SK-MEL-5 (cell line): ENCODE data around the gene HOXB6. TPM values are rescaled to one million over a fixed set of nuclear protein-coding genes. Genes with fewer than 3 reads are reported as not detected.
A peak's percentile ranks its signal among the peaks of the same experiment; 100 is the strongest.

Source experiments
- DNase-seq: peaks from one replicate; pipeline ENCODE4 v3.0.0-alpha.2; 2016; ENCODE audit warnings: low read depth, low spot score
- in situ Hi-C: cut with HindIII; loops from 2 replicates; pipeline ENCODE4 v1.10.0; 2016; ENCODE audit warnings: low sequenced_read_pairs, high pct_unique_total_duplicates, low pct_unique_long_range_greater_than_20kb
- total RNA-seq: library from RNA; depleted of rRNA; stranded (reverse); fragments of >200 nt; shearing (Covaris generic); gene quantifications from 2 replicates; pipeline ENCODE4 v1.2.3, GENCODE V29; 2014

HOXB6 gene
- total RNA-seq, 1 experiment from 2014 or later: 2.8 TPM

DNA sequence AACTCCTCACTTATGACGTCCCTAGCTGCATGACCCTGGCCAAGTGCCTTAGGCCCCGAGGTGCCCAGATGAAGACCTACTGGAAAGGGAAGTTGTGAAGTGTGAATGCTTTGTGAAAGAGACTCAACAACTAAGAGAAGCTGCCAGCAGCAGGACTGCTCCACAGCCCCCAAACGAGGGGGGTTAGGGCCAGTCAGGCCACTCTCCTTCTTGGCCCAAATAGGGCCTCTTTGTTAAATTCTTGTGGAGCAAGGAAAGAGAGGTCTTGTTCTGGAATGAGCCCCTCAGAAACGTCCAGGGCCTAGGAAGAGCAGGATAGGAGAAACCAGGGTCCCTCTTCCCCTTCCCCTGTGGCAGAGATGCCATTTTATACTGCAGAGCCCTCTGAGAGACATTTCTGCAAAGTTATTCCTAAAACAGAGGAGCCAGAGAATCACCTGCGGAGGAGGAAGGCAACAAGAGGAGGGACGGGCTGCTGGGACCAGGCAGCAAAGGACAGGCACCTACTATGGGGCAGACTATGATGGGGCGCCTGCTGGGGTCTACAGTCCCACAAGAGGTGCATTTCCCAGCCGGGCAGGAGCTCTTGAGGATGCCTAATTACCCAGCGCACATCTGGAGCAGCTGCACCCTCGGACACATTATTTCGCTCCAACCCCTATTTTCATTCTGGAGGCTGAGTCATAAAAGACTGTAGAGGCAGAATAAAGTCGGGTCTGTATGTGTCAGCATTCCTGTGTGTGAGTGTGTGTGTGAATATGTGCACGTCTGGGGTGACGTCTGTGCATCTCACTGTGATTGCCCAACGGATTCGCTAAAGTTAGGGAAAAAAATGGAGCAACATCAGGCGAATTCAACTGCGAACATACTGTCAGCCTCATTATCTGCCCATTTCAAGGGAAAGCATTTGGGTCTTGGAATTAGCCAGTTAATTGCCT is 32.8 kb upstream of the HOXB6 start:
- DNase-seq: no peak

DNA sequence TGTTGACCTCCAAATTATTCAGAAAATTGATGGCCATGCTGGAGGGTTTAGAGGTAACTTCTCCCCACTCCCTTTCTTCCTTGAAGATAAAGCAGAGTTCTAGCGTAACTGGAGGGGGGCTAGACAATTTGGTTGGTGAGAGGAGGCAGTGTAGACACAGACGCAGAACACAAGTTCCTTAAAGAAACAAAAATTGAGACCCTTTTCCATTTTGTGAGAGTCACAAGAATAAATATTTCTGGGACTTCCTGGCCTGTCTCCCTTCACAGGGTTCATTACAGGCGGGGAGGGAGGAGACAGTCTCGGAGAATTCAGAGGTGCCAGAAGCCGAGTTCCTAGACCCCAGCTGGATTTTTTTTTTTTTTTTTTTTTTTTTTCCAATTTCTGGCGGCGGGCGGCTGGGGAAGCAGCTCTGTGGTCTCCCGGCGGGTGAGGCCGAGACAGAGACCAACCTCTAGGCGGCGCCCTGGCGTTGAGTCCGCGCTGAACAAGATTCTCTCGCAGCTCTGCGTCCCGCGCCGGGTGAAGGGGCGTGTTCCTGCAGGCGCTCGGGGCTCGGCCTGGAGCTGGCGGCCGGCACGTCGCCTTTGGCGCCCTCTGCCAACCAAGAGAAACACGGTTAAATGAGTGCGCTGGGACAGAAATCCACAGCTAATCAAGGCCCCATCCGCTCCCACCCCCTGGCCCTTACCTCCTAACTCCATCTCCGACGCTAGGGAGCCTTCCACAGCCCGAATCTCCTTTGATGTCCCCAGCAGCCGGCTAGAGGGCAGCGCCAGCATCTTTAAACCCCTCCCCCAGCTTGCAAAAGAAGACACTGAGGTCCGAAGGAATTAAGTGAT is 31.6 kb upstream of the HOXB6 start:
- in situ Hi-C loops: no loop called here
- DNase-seq: peak; percentile 90

More for the DNA sequence above, 32.8 kb upstream of the HOXB6 start:
- in situ Hi-C loops: no loop called here

DNA sequence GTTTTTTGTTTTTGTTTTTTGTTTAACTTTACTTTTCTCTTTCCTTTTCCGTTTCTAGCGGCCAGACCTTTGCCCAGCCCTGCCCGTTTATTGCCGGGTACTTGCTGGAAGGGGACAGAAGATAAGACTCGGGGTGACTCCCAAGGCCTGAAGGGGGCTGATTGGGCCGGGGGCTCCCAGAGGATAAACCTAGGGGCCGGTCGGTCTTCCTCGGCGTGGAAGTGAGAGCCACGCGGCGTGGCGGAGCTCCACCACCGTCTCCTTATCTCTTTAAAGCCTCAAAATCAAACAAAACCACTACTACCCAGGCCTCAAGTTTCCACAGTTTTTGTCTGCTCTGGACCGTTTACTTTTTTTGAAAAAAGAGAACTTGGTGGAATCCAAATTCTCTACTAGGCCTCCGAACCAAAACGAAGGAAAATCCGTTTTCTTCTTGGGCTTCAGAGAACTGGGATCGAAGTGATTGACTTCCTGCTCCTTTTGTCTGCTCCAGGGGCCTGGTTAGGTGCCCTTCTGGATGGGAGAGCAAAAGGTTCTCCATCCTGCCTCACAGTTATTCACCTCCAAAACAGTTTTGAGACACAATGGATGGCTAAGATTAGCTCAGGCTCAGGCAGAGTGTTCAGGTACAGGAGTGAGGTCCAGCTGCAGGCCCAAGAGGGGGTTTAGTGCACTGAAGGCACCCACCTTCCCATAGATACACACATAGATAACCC is 29.9 kb upstream of the HOXB6 start:
- in situ Hi-C loops: no loop called here
- no peak for DNase-seq

DNA sequence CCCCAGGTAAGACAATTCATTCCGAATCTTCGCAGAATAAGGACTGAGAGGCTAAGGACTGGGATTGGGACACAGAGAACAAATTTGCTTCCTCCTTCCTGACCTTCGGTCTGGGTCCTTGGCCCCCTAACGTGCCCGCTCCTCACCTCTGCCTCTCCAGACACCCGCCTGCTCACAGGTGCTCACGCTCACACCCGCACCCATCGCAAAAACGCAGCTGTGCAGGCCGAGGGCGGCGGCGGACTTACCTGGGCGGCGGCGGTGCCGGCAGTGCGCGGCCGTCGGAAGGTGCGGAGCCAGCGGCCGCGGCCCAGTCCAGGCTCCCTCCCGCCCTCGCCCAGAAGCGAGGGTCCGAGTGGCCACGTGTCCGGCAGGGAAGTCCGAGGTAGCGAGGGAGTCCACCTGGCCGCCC is 28.5 kb upstream of the HOXB6 start:
- no peak for DNase-seq
- in situ Hi-C loops: no loop called here

DNA sequence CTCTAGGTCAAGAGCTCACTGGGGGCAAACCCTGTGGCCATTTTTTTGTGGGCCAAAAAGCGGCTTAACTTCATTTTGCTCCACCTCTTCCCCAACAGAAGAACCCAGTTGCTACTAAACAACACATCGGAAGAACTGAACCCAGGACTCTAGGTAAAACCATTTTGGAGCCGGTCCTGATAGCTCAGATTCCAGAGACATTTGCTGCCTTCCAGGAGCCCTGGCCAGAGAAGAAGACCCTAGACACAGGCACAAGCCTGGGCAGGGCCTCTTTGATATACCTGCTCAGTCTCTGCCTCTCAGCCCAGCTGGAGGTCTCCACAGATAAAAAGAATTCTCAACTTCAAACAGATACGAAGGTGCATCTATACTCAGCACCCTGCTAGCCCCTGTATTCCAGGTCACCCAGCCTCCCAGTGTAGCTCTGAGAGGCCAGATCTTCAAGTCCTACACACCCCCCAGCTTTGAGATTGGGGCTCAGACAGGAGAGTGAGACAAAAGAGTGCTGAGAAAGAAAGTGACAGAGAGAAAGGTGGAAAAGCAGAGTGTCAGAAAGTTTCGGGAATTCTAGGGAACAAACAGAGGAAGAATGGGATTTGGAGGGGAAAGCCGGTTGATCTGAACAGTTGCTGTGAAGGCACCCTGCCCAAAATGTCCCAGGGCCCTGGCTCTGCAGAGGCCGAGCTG is 27.9 kb upstream of the HOXB6 start:
- in situ Hi-C loops: no loop called here
- DNase-seq: no peak

DNA sequence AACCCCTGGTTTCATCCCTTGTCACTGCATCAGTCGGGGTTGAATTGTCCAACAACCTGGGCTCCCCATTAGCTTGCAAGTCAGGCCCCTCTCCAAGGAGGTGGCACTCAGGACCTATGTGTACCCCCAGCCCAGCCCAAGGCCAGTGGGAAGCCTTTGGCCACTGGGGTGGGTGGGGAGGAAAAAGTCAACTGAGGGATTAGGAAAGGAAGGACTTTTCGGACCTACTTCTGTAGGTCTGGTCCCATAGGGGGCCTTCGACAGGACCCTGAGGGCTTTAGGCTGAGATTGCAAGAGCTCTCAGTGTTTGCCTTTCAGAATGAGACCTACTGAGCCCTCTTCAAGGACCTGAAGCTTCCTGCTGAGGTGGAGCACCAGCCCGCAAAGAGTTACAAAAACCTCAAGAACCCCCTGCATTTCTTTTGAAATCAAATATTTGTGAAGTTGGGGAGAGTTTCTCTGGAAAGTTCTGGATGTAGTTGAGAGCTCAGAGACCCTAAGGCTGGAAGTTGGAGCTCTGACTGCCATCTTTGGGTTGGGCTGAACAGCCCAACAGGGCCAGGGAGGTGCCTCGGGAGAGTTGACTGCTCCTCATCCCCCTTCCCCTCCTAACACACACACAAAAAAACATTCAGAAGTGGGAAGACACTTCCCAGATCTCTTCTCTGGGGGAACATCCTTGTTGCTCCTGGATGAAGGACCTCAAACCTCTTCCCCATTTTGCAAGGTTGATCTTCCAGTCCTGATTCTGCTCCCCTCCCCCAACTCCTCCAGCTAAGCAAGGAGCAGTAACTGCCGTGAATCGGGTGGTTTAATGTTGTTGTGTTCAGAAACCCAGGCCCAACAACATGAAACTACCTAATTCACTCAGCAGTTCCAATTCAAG is 27.1 kb upstream of the HOXB6 start:
- in situ Hi-C loops: no loop called here
- DNase-seq: no peak

DNA sequence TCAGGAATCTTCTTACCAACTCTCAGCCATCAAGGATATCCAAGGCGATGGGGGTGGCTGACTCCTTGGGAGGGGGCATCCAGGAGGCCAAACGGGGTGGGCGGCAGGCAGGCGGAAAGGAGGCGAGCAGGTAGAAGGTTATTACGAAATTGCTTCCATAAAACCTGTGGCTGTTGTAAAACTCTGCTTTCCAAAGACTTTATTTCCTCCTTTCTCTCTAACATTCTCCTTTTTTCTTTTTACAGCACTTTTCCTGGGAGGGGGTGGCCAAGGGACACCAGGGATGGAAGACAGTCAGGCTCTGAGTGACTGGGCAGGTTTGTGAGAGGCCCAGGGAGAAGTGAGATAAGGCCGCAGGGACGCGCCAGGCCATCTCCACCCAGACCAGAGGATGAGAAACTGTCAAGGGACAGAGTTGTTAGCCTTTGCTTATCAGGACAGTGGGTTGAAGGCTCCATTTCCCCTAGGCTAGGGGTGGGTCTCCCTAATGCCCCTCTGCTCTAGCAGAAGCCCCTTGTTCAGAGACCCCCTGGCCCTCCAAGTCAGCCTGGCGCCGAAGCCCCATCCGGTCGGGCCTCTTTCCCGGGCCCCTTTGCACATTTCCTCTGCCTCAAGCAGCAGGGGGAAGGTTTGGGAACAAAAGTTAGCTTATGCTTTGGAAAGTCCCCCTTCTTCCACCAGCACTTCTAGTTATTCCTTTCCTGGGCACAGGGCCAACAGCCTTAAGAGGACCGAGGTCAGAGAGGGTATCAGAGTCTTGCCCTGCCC is 26.3 kb upstream of the HOXB6 start:
- no peak for DNase-seq
- in situ Hi-C loops: no loop called here

DNA sequence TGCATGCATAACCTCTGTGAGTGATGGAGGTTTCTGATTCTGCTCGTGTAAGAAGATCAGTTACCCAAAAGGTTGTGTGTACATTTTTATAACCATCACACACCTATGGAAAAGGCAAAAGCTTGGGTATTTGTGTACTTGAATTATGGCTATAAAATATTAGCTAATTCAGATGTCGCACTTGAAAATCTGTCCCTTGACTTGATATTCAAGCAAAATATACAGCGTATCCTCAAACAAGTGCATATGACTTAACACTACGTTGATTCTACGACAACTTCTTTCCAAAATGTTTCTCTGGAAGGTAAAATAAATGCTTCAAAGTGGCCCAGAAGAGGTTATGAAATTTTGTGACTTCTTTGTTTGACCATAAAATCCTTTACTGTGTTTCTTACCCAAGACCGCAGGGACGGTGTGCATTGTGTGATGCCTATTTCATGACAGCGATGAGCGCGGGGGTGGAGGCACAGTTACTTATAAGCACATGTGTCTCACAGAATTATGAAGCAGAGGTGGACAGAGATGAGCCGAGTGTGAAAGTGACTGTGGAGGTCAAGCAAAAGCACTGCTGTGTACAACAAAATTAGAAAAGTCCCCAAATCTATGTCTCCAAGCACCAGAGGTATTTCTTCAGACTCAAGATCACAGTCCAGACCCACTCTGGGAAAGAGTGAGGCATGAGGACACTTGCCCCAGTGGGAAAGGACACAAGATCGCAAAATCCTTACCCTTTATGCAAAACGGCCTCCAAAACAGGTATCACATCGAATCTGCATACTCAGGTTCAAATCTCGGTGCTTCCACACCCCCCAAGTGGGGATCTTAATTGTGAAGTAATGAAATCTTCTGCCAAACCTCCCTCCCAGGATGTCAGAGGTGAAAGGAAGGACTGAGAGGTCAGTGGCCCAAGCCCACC is 25.5 kb upstream of the HOXB6 start:
- DNase-seq: no peak
- in situ Hi-C loops: no loop called here

DNA sequence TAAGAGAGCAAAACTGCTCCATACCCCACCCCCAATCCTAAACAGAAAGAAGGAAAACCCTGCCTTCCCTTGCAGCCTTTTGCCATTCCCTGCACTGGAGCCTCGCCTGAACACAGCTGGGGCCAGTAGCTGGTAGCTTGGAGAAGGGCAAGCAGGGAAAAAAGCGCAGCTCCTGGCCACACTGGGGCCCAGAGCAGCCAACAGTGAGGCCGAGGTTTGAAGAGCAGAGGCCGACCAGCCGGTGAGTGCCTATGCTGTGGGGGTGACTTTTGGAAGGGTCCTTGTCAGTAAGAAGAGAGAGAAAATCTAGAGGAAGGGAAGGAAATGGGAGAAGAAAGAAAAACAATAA is 24.6 kb upstream of the HOXB6 start:
- DNase-seq: no peak
- in situ Hi-C loops: no loop called here

DNA sequence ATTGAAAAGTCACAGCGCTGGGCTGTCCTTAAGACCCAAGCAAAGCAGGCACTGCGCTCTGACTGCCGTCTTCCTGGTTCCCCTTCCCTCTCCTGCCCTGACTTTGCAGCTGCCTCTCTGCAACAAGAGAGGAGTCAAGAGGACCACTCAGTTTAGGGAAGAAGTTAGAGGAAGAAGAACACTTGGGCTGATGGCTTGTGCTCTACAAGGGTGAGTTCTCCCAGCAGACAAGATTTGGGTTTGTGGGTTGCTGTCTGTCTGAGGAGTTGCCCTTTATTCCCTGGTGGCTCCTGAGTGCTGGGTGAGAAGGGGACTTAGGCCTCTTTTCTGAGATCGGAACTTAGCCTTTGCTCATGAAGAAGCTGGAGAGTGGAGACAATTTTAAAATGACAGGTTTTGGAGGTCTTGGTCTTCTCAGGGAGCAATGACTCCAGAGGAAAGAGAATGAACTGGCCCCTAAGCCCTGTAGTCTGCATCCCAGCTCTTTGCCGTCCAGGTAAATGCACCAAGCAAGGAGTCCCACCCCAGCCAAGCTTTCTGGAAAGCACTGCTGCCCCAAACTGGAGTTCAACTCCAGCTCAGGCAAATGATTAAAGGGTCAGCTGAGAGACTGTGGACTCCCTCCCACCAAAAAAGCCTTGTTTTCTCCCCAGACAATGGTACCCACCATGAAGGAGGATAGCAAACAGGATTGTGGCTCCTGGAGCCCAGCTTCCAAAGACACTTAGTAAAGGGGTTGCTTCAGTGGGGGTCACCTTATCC is 24.0 kb upstream of the HOXB6 start:
- in situ Hi-C loops: no loop called here
- DNase-seq: no peak

DNA sequence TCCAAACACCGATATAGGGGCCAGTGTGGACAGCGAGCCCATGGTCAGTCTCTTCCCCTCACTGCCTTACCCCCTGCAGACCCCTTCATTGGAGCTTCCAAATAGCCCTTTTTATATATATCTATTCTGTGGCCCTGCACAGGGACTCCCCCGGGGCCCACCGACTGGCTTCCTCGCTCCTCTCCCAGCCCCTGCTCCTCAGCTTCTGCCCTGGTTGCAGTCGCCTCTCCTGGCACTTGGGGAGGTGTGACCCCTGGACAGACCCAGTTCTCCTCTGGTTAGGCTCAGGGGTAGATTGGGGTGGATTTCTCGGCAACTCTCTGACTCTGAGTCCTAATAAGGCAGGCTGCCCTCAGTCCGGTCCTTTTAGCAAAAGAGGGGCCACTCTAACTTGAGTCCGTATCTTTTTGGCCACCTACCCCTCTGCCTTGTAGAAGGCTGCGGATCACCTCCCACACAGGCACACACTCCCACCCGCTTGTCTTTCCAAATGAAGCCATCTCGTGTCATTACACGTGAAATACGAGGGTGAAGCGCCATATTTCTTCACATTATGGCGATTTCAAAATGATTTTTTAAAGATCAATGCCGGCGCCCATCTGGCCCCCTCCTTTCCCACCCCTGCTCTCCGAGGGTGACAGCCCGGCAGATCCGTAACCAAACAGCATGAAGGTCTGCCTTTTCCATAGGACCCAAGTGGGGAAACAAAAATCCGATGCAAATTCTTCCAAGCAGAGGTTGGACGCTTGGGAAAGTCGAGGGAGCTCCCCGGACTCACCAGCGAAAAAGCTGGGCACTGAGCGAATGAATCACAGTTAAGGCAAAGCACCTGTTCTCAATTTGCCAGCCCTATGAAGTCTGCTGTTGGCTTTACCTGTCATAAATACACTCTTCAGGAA is 23.1 kb upstream of the HOXB6 start:
- in situ Hi-C loops: no loop called here
- no peak for DNase-seq

DNA sequence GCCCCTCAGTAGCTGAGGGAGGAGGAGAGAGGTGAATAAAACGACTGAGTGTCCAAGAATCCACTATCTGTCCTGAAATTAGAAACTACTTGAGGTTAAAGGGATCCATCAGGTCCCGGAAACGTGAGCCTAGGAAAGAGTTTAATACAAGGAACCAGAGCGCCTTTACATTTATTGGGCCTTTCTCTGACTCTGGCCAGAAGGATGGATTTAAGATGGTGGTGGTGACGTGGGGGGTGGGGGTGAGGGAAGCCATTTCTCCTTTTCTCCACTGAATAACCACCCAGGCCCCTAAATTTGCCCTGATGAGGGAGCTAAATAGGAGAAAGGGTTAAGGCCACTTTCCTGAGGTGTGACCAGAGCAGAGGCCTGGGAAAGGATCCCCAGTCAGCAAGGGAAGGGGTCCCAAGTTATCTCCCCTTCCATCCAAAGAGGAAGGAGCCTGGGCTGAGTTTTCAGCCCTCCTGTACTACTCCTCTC is 22.4 kb upstream of the HOXB6 start:
- DNase-seq: no peak
- in situ Hi-C loops: no loop called here

DNA sequence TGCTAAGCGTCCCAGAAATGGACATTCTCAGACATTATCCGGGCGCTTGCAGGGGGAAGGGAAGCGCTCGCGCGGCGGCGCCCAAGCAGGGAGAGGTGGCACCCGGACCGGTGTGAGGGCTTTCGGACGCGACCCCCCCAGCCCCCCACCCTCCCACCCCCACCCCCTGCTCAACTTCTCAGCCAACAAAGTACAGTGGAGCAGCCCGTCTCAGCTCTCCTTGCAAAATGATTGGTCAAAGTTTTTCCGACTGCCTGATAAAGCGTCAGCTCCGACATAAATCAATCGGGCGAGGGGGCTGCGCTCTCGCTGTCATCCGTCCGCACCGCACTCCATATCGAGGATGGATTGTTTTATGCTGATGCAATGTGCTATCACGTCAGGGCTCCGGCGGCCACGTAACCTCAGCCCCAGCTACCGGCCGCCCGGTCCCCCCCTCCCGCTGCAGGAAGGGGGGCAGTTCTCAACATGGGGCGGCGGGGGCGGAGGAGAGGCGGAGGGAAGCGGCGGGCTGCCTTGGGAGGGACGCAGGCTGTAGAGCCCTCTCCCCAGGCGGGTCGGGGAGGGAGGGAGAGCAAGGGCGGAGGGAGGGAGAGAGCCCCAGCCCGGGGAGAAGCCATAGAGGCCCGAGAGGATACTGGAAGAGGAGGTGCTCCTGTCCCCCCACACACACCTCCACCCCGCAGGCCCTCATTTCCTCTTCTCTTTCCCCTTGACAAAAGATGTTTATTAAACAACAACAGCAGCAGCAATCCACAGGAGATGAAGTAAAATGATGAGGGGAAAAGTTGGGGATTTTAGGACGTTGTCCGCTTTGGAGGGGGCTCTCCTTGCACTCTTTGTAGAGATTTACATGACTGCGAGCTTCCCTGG is 21.7 kb upstream of the HOXB6 start, which contains the start of gene HOXB9:
TSS of gene HOXB9 (minus strand) at position 114 of the 873 bp plus-strand sequence. CDS start at position 25, 89 bp downstream.
- in situ Hi-C loops: no loop called here
- DNase-seq: peak; percentile 40
